Erythroblast (primary cell): ENCODE measurements around the gene KANSL2.
"Not testable (repeated sequence)": the region's sequence is repeated elsewhere in the genome, so short reads cannot be mapped to it uniquely, and the experiment has no call there.

Experiments used
- DNase-seq, 2 experiments: peaks; one replicate each; lab custom pipeline; 2025; lab: John Stamatoyannopoulos, UW
- GATA1 ChIP-seq: IDR thresholded peaks from 2 replicates; pipeline ENCODE4 v1.6.1; 2011; ENCODE audit warnings: low read depth, mild to moderate bottlenecking, control low read depth, low read length, moderate library complexity
- POLR2A ChIP-seq: IDR thresholded peaks from 2 replicates; pipeline ENCODE4 v1.6.1; 2011; ENCODE audit warnings: mild to moderate bottlenecking, low read length

KANSL2 gene, protein sequence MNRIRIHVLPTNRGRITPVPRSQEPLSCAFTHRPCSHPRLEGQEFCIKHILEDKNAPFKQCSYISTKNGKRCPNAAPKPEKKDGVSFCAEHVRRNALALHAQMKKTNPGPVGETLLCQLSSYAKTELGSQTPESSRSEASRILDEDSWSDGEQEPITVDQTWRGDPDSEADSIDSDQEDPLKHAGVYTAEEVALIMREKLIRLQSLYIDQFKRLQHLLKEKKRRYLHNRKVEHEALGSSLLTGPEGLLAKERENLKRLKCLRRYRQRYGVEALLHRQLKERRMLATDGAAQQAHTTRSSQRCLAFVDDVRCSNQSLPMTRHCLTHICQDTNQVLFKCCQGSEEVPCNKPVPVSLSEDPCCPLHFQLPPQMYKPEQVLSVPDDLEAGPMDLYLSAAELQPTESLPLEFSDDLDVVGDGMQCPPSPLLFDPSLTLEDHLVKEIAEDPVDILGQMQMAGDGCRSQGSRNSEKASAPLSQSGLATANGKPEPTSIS

DNA sequence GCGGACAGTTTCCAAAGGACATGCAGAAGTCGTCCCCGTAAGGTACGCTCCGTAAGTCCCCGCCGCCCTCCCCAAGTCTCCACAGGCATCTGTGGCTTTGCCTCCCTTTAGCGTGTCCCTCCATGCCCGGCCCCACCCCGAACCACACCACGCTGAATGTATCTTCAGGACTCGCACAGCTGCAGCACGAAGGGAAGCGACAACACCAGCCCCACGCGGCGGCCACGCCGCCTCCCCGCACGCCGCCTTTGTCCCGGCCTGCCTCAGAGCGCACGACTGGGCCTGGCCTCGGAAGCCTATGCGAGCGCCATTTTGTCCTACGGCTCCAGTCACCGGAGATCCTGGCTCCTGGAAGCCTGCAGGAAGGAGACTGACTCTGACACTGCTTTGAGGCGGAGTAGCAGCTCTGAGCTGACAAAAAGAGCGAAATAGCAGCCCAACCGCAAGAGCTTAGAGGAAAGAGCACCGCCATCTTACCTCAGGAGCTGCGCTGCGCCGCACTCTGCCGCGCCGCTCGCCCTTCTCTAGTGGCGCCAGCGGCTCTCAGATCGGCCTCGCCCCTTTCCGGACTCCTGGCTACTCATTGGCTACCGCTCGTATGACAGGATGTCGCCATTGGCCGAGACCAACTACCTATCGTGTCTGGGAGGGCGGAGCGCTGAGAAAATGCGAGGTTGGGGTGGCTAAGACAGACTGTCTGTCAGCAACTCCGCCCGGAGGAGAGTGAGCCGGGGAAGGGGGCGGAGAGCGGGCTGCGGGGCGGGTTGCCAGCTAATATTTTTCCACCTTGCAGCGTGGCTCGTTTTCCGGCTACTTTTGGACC lies at the start of gene KANSL2:
TSS of gene KANSL2 (minus strand) at position 529 of the 823 bp plus-strand sequence. CDS start 606 bp downstream, outside the sequence.
- TF ChIP-seq POLR2A: peak; percentile 100
- TF ChIP-seq GATA1: no peak

DNA sequence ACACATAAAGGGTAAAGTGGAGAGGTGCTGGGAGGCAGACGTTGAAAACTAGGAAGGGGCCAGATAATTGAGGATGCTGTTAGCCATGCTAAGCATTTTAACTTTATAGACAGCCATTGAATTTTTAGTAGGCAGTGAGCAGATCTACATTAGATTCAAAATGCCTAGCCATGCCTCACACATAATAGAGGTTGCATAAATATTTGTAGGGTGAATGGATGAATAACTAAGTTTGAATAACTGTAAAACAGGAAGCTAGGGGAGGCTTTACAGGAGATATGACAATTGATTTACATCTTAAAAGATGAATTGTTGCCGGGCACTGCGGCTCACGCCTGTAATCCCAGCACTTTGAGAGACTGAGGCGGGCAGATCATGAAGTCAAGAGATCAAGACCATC lies 46.8 kb upstream of the KANSL2 start:
- no peak for DNase-seq
- TF ChIP-seq POLR2A (no peak), GATA1 (no peak)

More for the DNA sequence above, at the start of gene KANSL2:
- DNase-seq: peak; percentile 98 to 99

GRCh38 chr12:48720737-48721136 lies 38.7 kb upstream of the KANSL2 start:
- DNase-seq: not testable (repeated sequence)

GRCh38 chr12:48720171-48720570 lies 38.1 kb upstream of the KANSL2 start:
- DNase-seq: not testable (repeated sequence)

DNA sequence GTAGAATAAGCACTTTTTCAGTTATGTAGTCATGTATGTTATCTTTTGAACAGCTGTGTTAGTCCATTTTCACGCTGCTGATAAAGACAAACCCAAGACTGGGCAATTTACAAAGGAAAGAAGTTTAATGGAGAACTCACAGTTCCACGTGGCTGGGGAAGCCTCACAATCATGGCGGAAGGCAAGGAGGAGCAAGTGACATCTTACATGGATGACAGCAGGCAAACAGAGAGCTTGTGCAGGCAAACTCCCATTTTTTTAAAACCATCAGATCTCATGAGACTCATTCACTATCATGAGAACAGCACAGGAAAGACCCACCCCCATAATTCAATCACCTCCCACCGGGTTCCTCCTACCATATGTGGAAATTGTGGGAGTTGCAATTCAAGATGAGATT lies 37.0 kb upstream of the KANSL2 start:
- not testable (repeated sequence) for DNase-seq

- TF ChIP-seq POLR2A (no peak), GATA1 (no peak)
- DNase-seq: peak in 1 of 2 experiments; percentile 61
Observed at GRCh38 chr12:48717252-48717695, 35.2 kb upstream of the KANSL2 start.

- DNase-seq: peak; percentile 100
- TF ChIP-seq GATA1 (no peak), POLR2A (peak; percentile 96)
Observed at GRCh38 chr12:48716493-48717251, 34.6 kb upstream of the KANSL2 start, which contains the start of gene CCNT1. TSS of gene CCNT1 (minus strand) at chr12:48716707. CDS start at chr12:48716675, 32 bp downstream.

DNA sequence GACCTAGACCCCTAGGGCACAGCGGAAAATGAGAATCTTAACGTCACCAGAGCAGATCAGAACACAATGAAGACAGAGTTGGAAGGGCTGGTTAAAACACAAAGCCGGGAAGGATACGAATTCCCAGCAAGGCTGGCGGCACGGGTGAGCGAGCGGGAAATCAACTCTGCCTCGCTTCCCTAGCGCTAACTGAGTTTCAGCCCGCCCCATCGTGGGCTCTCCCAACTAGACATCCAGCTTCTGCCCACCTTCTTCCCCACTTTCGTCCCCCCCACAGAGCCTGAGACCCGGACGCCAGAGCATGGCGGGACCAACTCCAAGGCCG lies 34.1 kb upstream of the KANSL2 start:
- no peak for TF ChIP-seq POLR2A
- TF ChIP-seq GATA1: no peak

GRCh38 chr12:48712209-48712608 lies 30.2 kb upstream of the KANSL2 start:
- no peak for TF ChIP-seq POLR2A
- no peak for TF ChIP-seq GATA1
- DNase-seq: no peak

More for the DNA sequence above, 34.1 kb upstream of the KANSL2 start:
- no peak for DNase-seq

GRCh38 chr12:48698822-48699221 lies 16.8 kb upstream of the KANSL2 start:
- DNase-seq: peak; percentile 41 to 42

GRCh38 chr12:48696626-48697025 lies 14.6 kb upstream of the KANSL2 start:
- no peak for TF ChIP-seq POLR2A
- no peak for TF ChIP-seq GATA1

DNA sequence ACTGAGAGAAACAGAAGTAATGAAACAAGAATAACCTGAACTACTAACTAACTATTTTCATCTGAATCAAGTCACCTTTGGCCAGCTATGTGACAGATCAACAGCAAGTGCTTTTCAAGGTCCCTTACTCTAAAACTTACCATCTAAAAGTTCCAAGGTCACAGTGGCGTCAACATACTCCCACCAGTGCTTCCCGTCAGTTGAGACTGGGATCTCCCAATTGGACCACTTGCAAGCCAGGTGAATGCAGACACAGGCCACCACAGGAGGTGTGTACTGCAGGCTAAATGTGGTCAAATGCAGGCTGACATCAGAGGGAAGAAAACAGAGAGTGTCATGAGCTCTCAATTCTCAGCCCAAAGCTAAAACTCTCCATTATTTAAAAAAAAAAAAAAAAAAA lies 13.8 kb upstream of the KANSL2 start:
- no peak for DNase-seq
- no peak for TF ChIP-seq POLR2A
- TF ChIP-seq GATA1: no peak

More at GRCh38 chr12:48696626-48697025, 14.6 kb upstream of the KANSL2 start:
- DNase-seq: no peak

DNA sequence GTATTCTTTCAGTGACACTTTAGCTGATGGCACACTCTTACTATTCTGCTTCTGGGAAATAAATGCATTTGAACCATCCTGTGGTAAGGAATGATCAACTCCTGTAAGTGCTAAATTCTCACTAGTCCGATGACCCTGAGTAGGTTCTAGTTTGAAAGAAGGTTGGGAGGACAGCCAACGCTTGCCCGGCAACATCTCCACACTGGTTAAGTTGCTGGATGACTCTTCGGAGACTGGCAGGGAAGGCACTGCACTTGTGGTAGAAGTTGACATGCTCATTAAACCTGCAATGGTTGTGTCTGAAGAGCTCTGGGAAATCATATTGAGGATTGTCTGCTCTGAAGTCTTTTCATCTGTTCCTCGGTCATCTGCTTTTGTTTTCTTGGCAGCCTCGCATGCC lies 12.0 kb upstream of the KANSL2 start:
- no peak for DNase-seq
- TF ChIP-seq GATA1: no peak
- TF ChIP-seq POLR2A: no peak

- peak; percentile 68 to 92 for DNase-seq
Observed at GRCh38 chr12:48693572-48693971, 11.5 kb upstream of the KANSL2 start.

More at GRCh38 chr12:48693572-48693971, 11.5 kb upstream of the KANSL2 start:
- TF ChIP-seq POLR2A (no peak), GATA1 (peak; percentile 64)
